Measurements from ENCODE around the gene CTBP1. TPM values are rescaled to one million over a fixed set of nuclear protein-coding genes. Genes with fewer than 3 reads are reported as not detected.

The CTBP1 gene
- total RNA-seq, 1 donor from 2014 or later: 165 TPM

- peaks cover 9% of the 10 kb centered on the region for H3K9me3 Mint-ChIP-seq (ENCODE audit: unreplicated experiment)
- H3K27ac Mint-ChIP-seq (ENCODE audit: unreplicated experiment): no peak overlapping the region
- DNase-seq (ENCODE audit: low spot score): no peak
- peak overlapping the region; percentile 73 for H3K4me3 Mint-ChIP-seq (ENCODE audit: unreplicated experiment)
- peaks cover 21% of the 10 kb centered on the region for H3K4me1 Mint-ChIP-seq (ENCODE audit: unreplicated experiment)
- peaks cover 41% of the 10 kb centered on the region for H3K36me3 Mint-ChIP-seq (ENCODE audit: low read depth, unreplicated experiment)
- peaks cover 13% of the 10 kb centered on the region for H3K27me3 Mint-ChIP-seq (ENCODE audit: unreplicated experiment)
- no peak for TF ChIP-seq CTCF (IDR thresholded peaks at IDR 0.05; ENCODE audit: unreplicated experiment)
Measured at GRCh38 chr4:1250527-1250812, 1.5 kb upstream of the CTBP1 start.

- H3K4me3 Mint-ChIP-seq (ENCODE audit: unreplicated experiment): peak overlapping the region; percentile 87
- peaks cover 9% of the 10 kb centered on the region for H3K9me3 Mint-ChIP-seq (ENCODE audit: unreplicated experiment)
- no peak for TF ChIP-seq CTCF (IDR thresholded peaks at IDR 0.05; ENCODE audit: unreplicated experiment)
- H3K4me1 Mint-ChIP-seq (ENCODE audit: unreplicated experiment): peaks cover 25% of the 10 kb centered on the region
- H3K27ac Mint-ChIP-seq (ENCODE audit: unreplicated experiment): peak overlapping the region; percentile 77
- H3K27me3 Mint-ChIP-seq (ENCODE audit: unreplicated experiment): peaks cover 13% of the 10 kb centered on the region
- H3K36me3 Mint-ChIP-seq (ENCODE audit: low read depth, unreplicated experiment): peaks cover 41% of the 10 kb centered on the region
- DNase-seq (ENCODE audit: low spot score): no peak
Measured at GRCh38 chr4:1249731-1250526, 999 bp upstream of the CTBP1 start.

GRCh38 chr4:1249148-1249730 lies 309 bp upstream of the CTBP1 start:
- Mint-ChIP-seq H3K4me3 (ENCODE audit: unreplicated experiment) (peak overlapping the region; percentile 87), H3K27ac (ENCODE audit: unreplicated experiment) (peak overlapping the region; percentile 77), H3K27me3 (ENCODE audit: unreplicated experiment) (peaks cover 13% of the 10 kb centered on the region), H3K36me3 (ENCODE audit: low read depth, unreplicated experiment) (peaks cover 41% of the 10 kb centered on the region), H3K4me1 (ENCODE audit: unreplicated experiment) (peaks cover 30% of the 10 kb centered on the region), H3K9me3 (ENCODE audit: unreplicated experiment) (peaks cover 9% of the 10 kb centered on the region)
- DNase-seq (ENCODE audit: low spot score): peak; percentile 78
- TF ChIP-seq CTCF (IDR thresholded peaks at IDR 0.05; ENCODE audit: unreplicated experiment): no peak

GRCh38 chr4:1247864-1248244 lies 1.1 kb downstream of the CTBP1 start:
- peaks cover 5% of the 10 kb centered on the region for H3K9me3 Mint-ChIP-seq (ENCODE audit: unreplicated experiment)
- peaks cover 31% of the 10 kb centered on the region for H3K4me1 Mint-ChIP-seq (ENCODE audit: unreplicated experiment)
- peaks cover 32% of the 10 kb centered on the region for H3K36me3 Mint-ChIP-seq (ENCODE audit: low read depth, unreplicated experiment)
- H3K27ac Mint-ChIP-seq (ENCODE audit: unreplicated experiment): no peak overlapping the region
- no peak for TF ChIP-seq CTCF (IDR thresholded peaks at IDR 0.05; ENCODE audit: unreplicated experiment)
- H3K27me3 Mint-ChIP-seq (ENCODE audit: unreplicated experiment): peaks cover 15% of the 10 kb centered on the region
- DNase-seq (ENCODE audit: low spot score): no peak
- peak overlapping the region; percentile 82 for H3K4me3 Mint-ChIP-seq (ENCODE audit: unreplicated experiment)

Measured in endothelial cell (in vitro differentiated cells).